GM23338 (cell line): ENCODE data around the gene TRH. TPM values are rescaled to one million over a fixed set of nuclear protein-coding genes. Genes with fewer than 3 reads are reported as not detected.

ENCODE experiments used
- ATAC-seq: fragments of 200-7000 bp; cut with Tn5 transposase; 3 replicates; pipeline ENCODE4 v1.9.1; 2020
- DNase-seq: peaks from one replicate; pipeline ENCODE4 v3.0.0-alpha.2; 2015; ENCODE audit warnings: low spot score
- H2AFZ ChIP-seq: fragments of 200-600 bp; sonication (generic); 2 replicates; pipeline ENCODE4 v1.8.0; 2016; ENCODE audit warnings: antibody characterized with exemption, mild to moderate bottlenecking, moderate library complexity
- H3F3A ChIP-seq: fragments of 200-600 bp; sonication (generic); replicated peaks from 2 replicates; pipeline ENCODE4 v1.8.0; 2017; ENCODE audit warnings: antibody characterized with exemption, mixed run types, low read depth
- H3K27ac ChIP-seq: fragments of 200-600 bp; sonication (generic); 2 replicates; pipeline ENCODE4 v1.6.1; 2016; ENCODE audit warnings: low read depth
- H3K27me3 ChIP-seq: fragments of 200-600 bp; sonication (generic); 2 replicates; pipeline ENCODE4 v1.8.0; 2016; ENCODE audit warnings: mild to moderate bottlenecking, mixed run types, moderate library complexity; ENCODE audit not compliant: insufficient read depth
- H3K36me3 ChIP-seq: fragments of 200-600 bp; sonication (generic); 2 replicates; pipeline ENCODE4 v1.8.0; 2016; ENCODE audit warnings: mild to moderate bottlenecking; ENCODE audit not compliant: insufficient read depth
- H3K4me1 ChIP-seq: fragments of 200-600 bp; sonication (generic); 2 replicates; pipeline ENCODE4 v1.8.0; 2016; ENCODE audit warnings: mild to moderate bottlenecking, moderate library complexity; ENCODE audit not compliant: insufficient read depth
- H3K4me2 ChIP-seq: fragments of 200-600 bp; sonication (generic); 2 replicates; pipeline ENCODE4 v1.7.1; 2017; ENCODE audit warnings: mixed run types
- H3K4me3 ChIP-seq: fragments of 200-600 bp; sonication (generic); 2 replicates; pipeline ENCODE4 v1.6.1; 2016; ENCODE audit warnings: mixed run types
- H3K79me2 ChIP-seq: fragments of 200-600 bp; sonication (generic); replicated peaks from 2 replicates; pipeline ENCODE4 v1.8.0; 2017; ENCODE audit warnings: mild to moderate bottlenecking; ENCODE audit not compliant: insufficient read depth
- H3K9me2 ChIP-seq: fragments of 200-600 bp; sonication (generic); 2 replicates; pipeline ENCODE4 v1.8.0; 2017; ENCODE audit not compliant: insufficient read depth
- H4K20me1 ChIP-seq: fragments of 200-600 bp; sonication (generic); replicated peaks from 2 replicates; pipeline ENCODE4 v1.8.0; 2017; ENCODE audit warnings: mild to moderate bottlenecking; ENCODE audit not compliant: insufficient read depth
- H3K27ac Mint-ChIP-seq: 2 replicates; pipeline ENCODE4 v1.8.0; 2020; ENCODE audit warnings: inconsistent platforms, mild to moderate bottlenecking, moderate library complexity, mixed read lengths
- H3K27me3 Mint-ChIP-seq: 3 replicates; pipeline ENCODE4 v1.8.0; 2022; ENCODE audit warnings: low read depth, mild to moderate bottlenecking, moderate library complexity, mixed read lengths, inconsistent platforms; ENCODE audit not compliant: insufficient read depth, poor library complexity
- H3K36me3 Mint-ChIP-seq: 3 replicates; pipeline ENCODE4 v1.8.0; 2021; ENCODE audit warnings: low read depth, mild to moderate bottlenecking, inconsistent platforms, moderate library complexity, mixed read lengths
- H3K4me1 Mint-ChIP-seq: 3 replicates; pipeline ENCODE4 v1.8.0; 2020; ENCODE audit warnings: mild to moderate bottlenecking, inconsistent platforms, mixed read lengths
- H3K4me3 Mint-ChIP-seq: 3 replicates; pipeline ENCODE4 v1.8.0; 2021; ENCODE audit warnings: moderate library complexity, mild to moderate bottlenecking, inconsistent platforms, mixed read lengths
- H3K9me3 Mint-ChIP-seq: 3 replicates; pipeline ENCODE4 v1.8.0; 2020; ENCODE audit warnings: moderate library complexity, mild to moderate bottlenecking, inconsistent platforms, mixed read lengths
- CREB1 ChIP-seq: fragments of 250-450 bp; sonication (Bioruptor Pico); IDR thresholded peaks from 2 replicates; pipeline ENCODE4 v1.5.0; 2020; ENCODE audit warnings: low read depth, mild to moderate bottlenecking, moderate library complexity
- CTCF ChIP-seq, 2 experiments: fragments of 200-600 bp in 1 of 2; sonication (generic) in 1 of 2; conservative IDR thresholded peaks; 2 replicates each; pipeline versions ENCODE4 v1.5.1 to v1.6.1; 2016 to 2017; ENCODE audit warnings: antibody characterized with exemption in 2 of 2, low read depth in 2 of 2, mild to moderate bottlenecking in 2 of 2, moderate library complexity in 1 of 2
- EZH2phosphoT487 ChIP-seq: fragments of 200-600 bp; sonication (generic); IDR thresholded peaks from one replicate; pipeline ENCODE4 v1.8.1; 2018; ENCODE audit warnings: antibody characterized with exemption; ENCODE audit not compliant: unreplicated experiment
- polyA plus RNA-seq: library from polyadenylated mRNA; unstranded; fragments of >200 nt; fragmentation: Nextera tagmentation; extraction: Ambion mirVana; gene quantifications from 2 replicates; pipeline ENCODE4 v1.2.1, GENCODE V29; 2016
- total RNA-seq: library from RNA; depleted of rRNA; stranded (reverse); fragments of >200 nt; shearing (Covaris generic); gene quantifications from 2 replicates; pipeline ENCODE4 v1.2.3, GENCODE V29; 2014
- TF ChIP-seq, protein P1 (sequence below): fragments of 250-450 bp; sonication (Bioruptor Pico); IDR thresholded peaks from 2 replicates; pipeline ENCODE4 v1.5.0; 2020; ENCODE audit warnings: mild to moderate bottlenecking, moderate library complexity
- TF ChIP-seq, protein P2 (sequence below): IDR thresholded peaks from one replicate; pipeline ENCODE4 v1.6.1; 2018; ENCODE audit warnings: antibody characterized with exemption; ENCODE audit not compliant: unreplicated experiment
- TF ChIP-seq, protein P3 (sequence below): IDR thresholded peaks from 2 replicates; pipeline ENCODE4 v1.6.1; 2016; ENCODE audit warnings: antibody characterized with exemption

Gene TRH
- total and polyA plus RNA-seq, 2 experiments from 2014 or later: 0.28 TPM; not detected in 1

DNA sequence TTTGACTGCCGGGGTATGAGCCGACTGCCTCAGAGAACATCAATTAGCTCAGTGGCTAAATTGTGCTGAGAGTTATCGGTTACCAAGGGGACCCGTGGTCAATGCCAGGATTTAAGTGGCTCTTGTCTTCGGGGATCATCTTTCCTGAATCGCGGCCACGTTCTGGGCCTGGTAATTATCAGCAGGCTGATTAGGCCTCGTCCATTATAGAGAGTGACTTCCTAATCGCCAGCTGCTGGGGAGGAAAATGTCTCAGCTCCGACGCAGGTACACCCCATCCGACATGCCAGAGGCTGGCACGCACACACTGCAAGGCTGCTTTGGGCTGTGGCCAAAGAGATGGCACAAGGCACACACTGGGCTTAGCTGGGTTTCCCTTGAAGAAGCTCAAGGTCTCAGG, 10.6 kb downstream of the TRH start:
- peaks cover 21% of the 10 kb centered on the region for H3K27me3 ChIP-seq
- H3K4me3 ChIP-seq: no peak overlapping the region
- no peaks in the 10 kb centered on the region for H3K4me1 ChIP-seq
- H3K4me2 ChIP-seq: no peak overlapping the region
- no peaks in the 10 kb centered on the region; the same call in 1 of the 2 replicates for H4K20me1 ChIP-seq
- H3K9me3 Mint-ChIP-seq: no peaks in the 10 kb centered on the region
- peaks cover 4% of the 10 kb centered on the region for H3K4me1 Mint-ChIP-seq
- ATAC-seq (no peak), DNase-seq (no peak)
- no peak overlapping the region for H3K27ac ChIP-seq
- no peak overlapping the region for H2AFZ ChIP-seq
- H3K36me3 ChIP-seq: no peaks in the 10 kb centered on the region
- peaks cover 26% of the 10 kb centered on the region for H3K27me3 Mint-ChIP-seq
- H3K79me2 ChIP-seq: no peaks in the 10 kb centered on the region
- no peaks in the 10 kb centered on the region for H3K9me2 ChIP-seq
- H3K4me3 Mint-ChIP-seq: no peak overlapping the region
- TF ChIP-seq, protein P1, sequence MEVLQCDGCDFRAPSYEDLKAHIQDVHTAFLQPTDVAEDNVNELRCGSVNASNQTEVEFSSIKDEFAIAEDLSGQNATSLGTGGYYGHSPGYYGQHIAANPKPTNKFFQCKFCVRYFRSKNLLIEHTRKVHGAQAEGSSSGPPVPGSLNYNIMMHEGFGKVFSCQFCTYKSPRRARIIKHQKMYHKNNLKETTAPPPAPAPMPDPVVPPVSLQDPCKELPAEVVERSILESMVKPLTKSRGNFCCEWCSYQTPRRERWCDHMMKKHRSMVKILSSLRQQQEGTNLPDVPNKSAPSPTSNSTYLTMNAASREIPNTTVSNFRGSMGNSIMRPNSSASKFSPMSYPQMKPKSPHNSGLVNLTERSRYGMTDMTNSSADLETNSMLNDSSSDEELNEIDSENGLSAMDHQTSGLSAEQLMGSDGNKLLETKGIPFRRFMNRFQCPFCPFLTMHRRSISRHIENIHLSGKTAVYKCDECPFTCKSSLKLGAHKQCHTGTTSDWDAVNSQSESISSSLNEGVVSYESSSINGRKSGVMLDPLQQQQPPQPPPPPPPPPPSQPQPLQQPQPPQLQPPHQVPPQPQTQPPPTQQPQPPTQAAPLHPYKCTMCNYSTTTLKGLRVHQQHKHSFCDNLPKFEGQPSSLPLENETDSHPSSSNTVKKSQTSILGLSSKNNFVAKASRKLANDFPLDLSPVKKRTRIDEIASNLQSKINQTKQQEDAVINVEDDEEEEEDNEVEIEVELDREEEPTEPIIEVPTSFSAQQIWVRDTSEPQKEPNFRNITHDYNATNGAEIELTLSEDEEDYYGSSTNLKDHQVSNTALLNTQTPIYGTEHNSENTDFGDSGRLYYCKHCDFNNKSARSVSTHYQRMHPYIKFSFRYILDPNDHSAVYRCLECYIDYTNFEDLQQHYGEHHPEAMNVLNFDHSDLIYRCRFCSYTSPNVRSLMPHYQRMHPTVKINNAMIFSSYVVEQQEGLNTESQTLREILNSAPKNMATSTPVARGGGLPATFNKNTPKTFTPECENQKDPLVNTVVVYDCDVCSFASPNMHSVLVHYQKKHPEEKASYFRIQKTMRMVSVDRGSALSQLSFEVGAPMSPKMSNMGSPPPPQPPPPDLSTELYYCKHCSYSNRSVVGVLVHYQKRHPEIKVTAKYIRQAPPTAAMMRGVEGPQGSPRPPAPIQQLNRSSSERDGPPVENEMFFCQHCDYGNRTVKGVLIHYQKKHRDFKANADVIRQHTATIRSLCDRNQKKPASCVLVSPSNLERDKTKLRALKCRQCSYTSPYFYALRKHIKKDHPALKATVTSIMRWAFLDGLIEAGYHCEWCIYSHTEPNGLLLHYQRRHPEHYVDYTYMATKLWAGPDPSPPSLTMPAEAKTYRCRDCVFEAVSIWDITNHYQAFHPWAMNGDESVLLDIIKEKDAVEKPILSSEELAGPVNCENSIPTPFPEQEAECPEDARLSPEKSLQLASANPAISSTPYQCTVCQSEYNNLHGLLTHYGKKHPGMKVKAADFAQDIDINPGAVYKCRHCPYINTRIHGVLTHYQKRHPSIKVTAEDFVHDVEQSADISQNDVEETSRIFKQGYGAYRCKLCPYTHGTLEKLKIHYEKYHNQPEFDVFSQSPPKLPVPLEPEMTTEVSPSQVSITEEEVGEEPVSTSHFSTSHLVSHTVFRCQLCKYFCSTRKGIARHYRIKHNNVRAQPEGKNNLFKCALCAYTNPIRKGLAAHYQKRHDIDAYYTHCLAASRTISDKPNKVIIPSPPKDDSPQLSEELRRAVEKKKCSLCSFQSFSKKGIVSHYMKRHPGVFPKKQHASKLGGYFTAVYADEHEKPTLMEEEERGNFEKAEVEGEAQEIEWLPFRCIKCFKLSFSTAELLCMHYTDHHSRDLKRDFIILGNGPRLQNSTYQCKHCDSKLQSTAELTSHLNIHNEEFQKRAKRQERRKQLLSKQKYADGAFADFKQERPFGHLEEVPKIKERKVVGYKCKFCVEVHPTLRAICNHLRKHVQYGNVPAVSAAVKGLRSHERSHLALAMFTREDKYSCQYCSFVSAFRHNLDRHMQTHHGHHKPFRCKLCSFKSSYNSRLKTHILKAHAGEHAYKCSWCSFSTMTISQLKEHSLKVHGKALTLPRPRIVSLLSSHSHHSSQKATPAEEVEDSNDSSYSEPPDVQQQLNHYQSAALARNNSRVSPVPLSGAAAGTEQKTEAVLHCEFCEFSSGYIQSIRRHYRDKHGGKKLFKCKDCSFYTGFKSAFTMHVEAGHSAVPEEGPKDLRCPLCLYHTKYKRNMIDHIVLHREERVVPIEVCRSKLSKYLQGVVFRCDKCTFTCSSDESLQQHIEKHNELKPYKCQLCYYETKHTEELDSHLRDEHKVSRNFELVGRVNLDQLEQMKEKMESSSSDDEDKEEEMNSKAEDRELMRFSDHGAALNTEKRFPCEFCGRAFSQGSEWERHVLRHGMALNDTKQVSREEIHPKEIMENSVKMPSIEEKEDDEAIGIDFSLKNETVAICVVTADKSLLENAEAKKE (CRISPR knock-in tag): no peak
- TF ChIP-seq EZH2phosphoT487 (no peak), CTCF (conservative IDR thresholded peaks at IDR 0.05; ENCODE audit: low read depth in 2 of 2) (no peak), CREB1 (CRISPR knock-in tag) (no peak)
- TF ChIP-seq, protein P2, sequence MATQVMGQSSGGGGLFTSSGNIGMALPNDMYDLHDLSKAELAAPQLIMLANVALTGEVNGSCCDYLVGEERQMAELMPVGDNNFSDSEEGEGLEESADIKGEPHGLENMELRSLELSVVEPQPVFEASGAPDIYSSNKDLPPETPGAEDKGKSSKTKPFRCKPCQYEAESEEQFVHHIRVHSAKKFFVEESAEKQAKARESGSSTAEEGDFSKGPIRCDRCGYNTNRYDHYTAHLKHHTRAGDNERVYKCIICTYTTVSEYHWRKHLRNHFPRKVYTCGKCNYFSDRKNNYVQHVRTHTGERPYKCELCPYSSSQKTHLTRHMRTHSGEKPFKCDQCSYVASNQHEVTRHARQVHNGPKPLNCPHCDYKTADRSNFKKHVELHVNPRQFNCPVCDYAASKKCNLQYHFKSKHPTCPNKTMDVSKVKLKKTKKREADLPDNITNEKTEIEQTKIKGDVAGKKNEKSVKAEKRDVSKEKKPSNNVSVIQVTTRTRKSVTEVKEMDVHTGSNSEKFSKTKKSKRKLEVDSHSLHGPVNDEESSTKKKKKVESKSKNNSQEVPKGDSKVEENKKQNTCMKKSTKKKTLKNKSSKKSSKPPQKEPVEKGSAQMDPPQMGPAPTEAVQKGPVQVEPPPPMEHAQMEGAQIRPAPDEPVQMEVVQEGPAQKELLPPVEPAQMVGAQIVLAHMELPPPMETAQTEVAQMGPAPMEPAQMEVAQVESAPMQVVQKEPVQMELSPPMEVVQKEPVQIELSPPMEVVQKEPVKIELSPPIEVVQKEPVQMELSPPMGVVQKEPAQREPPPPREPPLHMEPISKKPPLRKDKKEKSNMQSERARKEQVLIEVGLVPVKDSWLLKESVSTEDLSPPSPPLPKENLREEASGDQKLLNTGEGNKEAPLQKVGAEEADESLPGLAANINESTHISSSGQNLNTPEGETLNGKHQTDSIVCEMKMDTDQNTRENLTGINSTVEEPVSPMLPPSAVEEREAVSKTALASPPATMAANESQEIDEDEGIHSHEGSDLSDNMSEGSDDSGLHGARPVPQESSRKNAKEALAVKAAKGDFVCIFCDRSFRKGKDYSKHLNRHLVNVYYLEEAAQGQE: no peak
- TF ChIP-seq, protein P3, sequence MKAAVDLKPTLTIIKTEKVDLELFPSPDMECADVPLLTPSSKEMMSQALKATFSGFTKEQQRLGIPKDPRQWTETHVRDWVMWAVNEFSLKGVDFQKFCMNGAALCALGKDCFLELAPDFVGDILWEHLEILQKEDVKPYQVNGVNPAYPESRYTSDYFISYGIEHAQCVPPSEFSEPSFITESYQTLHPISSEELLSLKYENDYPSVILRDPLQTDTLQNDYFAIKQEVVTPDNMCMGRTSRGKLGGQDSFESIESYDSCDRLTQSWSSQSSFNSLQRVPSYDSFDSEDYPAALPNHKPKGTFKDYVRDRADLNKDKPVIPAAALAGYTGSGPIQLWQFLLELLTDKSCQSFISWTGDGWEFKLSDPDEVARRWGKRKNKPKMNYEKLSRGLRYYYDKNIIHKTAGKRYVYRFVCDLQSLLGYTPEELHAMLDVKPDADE: no peak
- H3K36me3 Mint-ChIP-seq: no peaks in the 10 kb centered on the region
- no peaks in the 10 kb centered on the region for H3F3A ChIP-seq
- H3K27ac Mint-ChIP-seq: no peak overlapping the region
